DOHH2 (cell line): ENCODE data around the gene AMH.
A peak's percentile ranks its signal among the peaks of the same experiment; 100 is the strongest.

Experiments used
- H3F3A ChIP-seq: fragments of 200-600 bp; sonication (generic), shearing (Covaris generic); 2 replicates; pipeline ENCODE4 v1.6.0; 2016; ENCODE audit warnings: antibody characterized with exemption, mild to moderate bottlenecking; ENCODE audit not compliant: control insufficient read depth, insufficient read depth
- H3K27ac ChIP-seq: fragments of 200-600 bp; sonication (generic); 2 replicates; pipeline ENCODE4 v1.5.1; 2014; ENCODE audit warnings: low read depth, mild to moderate bottlenecking, low read length, moderate library complexity
- H3K27me3 ChIP-seq: fragments of 200-600 bp; sonication (generic); 2 replicates; pipeline ENCODE4 v1.6.1; 2014; ENCODE audit warnings: mild to moderate bottlenecking, low read length, mixed read lengths; ENCODE audit not compliant: control insufficient read depth
- H3K36me3 ChIP-seq: fragments of 200-600 bp; sonication (generic); 2 replicates; pipeline ENCODE4 v1.6.1; 2014; ENCODE audit warnings: mild to moderate bottlenecking, low read length, moderate library complexity, mixed read lengths; ENCODE audit not compliant: control insufficient read depth
- H3K4me1 ChIP-seq: fragments of 200-600 bp; sonication (generic); 2 replicates; pipeline ENCODE4 v1.6.1; 2014; ENCODE audit warnings: mild to moderate bottlenecking, low read length, mixed read lengths; ENCODE audit not compliant: control insufficient read depth
- H3K4me2 ChIP-seq: fragments of 200-600 bp; sonication (generic); 2 replicates; pipeline ENCODE4 v1.6.0; 2014; ENCODE audit warnings: mild to moderate bottlenecking, low read length, moderate library complexity
- H3K4me3 ChIP-seq: fragments of 200-600 bp; sonication (generic); 2 replicates; pipeline ENCODE4 v1.5.1; 2014; ENCODE audit warnings: mild to moderate bottlenecking, low read length, mixed read lengths
- H3K79me2 ChIP-seq: fragments of 200-600 bp; sonication (generic); 2 replicates; pipeline ENCODE4 v1.6.1; 2014; ENCODE audit warnings: mild to moderate bottlenecking, low read length, mixed read lengths; ENCODE audit not compliant: control insufficient read depth
- H3K9me2 ChIP-seq: fragments of 200-600 bp; sonication (generic); replicated peaks from 2 replicates; pipeline ENCODE4 v1.6.1; 2014; ENCODE audit warnings: mild to moderate bottlenecking, low read length, mixed read lengths; ENCODE audit not compliant: control insufficient read depth
- H3K9me3 ChIP-seq: fragments of 200-600 bp; sonication (generic); 2 replicates; pipeline ENCODE4 v1.6.1; 2014; ENCODE audit warnings: antibody characterized with exemption, low read length, mixed read lengths; ENCODE audit not compliant: control insufficient read depth, insufficient read depth
- H4K20me1 ChIP-seq: fragments of 200-600 bp; sonication (generic); 2 replicates; pipeline ENCODE4 v1.6.0; 2014; ENCODE audit warnings: low read depth, mild to moderate bottlenecking, antibody characterized with exemption, low read length, moderate library complexity; ENCODE audit not compliant: control insufficient read depth, insufficient read depth
- CTCF ChIP-seq: fragments of 200-600 bp; sonication (generic); IDR thresholded peaks from one replicate; pipeline ENCODE4 v1.5.1; 2014; ENCODE audit warnings: antibody characterized with exemption, mild to moderate bottlenecking, low read depth, low read length; ENCODE audit not compliant: poor library complexity, severe bottlenecking
- EZH2phosphoT487 ChIP-seq: fragments of 200-600 bp; sonication (generic); IDR thresholded peaks from 2 replicates; pipeline ENCODE4 v1.6.1; 2017; ENCODE audit warnings: borderline replicate concordance, mild to moderate bottlenecking, antibody characterized with exemption, low read length, moderate library complexity, mixed read lengths

The AMH gene

GRCh38 chr19:2286402-2287140 lies 37.4 kb downstream of the AMH start:
- Histone ChIP-seq H3K4me3 (no peak overlapping the region), H3K9me2 (no peaks in the 10 kb centered on the region), H3F3A (peaks cover 10% of the 10 kb centered on the region), H3K79me2 (peaks cover 22% of the 10 kb centered on the region), H3K9me3 (no peaks in the 10 kb centered on the region), H4K20me1 (no peaks in the 10 kb centered on the region), H3K4me1 (peaks cover 49% of the 10 kb centered on the region), H3K27me3 (peaks cover 13% of the 10 kb centered on the region), H3K27ac (no peak overlapping the region), H3K4me2 (no peak overlapping the region), H3K36me3 (peaks cover 8% of the 10 kb centered on the region)
- TF ChIP-seq EZH2phosphoT487 (no peak), CTCF (no peak)

- H3K9me3 ChIP-seq: no peaks in the 10 kb centered on the region
- H4K20me1 ChIP-seq: no peaks in the 10 kb centered on the region
- H3K27me3 ChIP-seq: peaks cover 3% of the 10 kb centered on the region; the same call in 1 of the 2 replicates
- no peak overlapping the region for H3K27ac ChIP-seq
- H3K4me2 ChIP-seq: peak overlapping the region; percentile 78; the same call in 1 of the 2 replicates
- peaks cover 33% of the 10 kb centered on the region for H3K79me2 ChIP-seq
- no peaks in the 10 kb centered on the region for H3K9me2 ChIP-seq
- TF ChIP-seq CTCF (no peak), EZH2phosphoT487 (no peak)
- peaks cover 37% of the 10 kb centered on the region for H3K4me1 ChIP-seq
- H3K4me3 ChIP-seq: no peak overlapping the region
- peaks cover 10% of the 10 kb centered on the region for H3F3A ChIP-seq
- H3K36me3 ChIP-seq: peaks cover 15% of the 10 kb centered on the region
Measured at GRCh38 chr19:2287585-2288337, 38.6 kb downstream of the AMH start.

GRCh38 chr19:2288338-2288817 lies 39.3 kb downstream of the AMH start:
- peak overlapping the region; percentile 78 for H3K4me2 ChIP-seq
- no peaks in the 10 kb centered on the region for H3K9me2 ChIP-seq

More at GRCh38 chr19:2288338-2288817, 39.3 kb downstream of the AMH start:
- Histone ChIP-seq H3F3A (peaks cover 10% of the 10 kb centered on the region), H4K20me1 (no peaks in the 10 kb centered on the region), H3K4me1 (peaks cover 35% of the 10 kb centered on the region), H3K79me2 (peaks cover 36% of the 10 kb centered on the region), H3K4me3 (peak overlapping the region; percentile 72), H3K36me3 (peaks cover 17% of the 10 kb centered on the region), H3K27ac (peak overlapping the region; percentile 97), H3K27me3 (no peaks in the 10 kb centered on the region), H3K9me3 (no peaks in the 10 kb centered on the region)
- no peak for TF ChIP-seq CTCF
- TF ChIP-seq EZH2phosphoT487: no peak
